OCI-LY3 (cell line): ENCODE results near the gene OSBPL9.

Experiments
- EZH2phosphoT487 ChIP-seq: fragments of 200-600 bp; shearing (Covaris generic); IDR thresholded peaks from 2 replicates; pipeline ENCODE4 v1.6.1; 2018; ENCODE audit warnings: antibody characterized with exemption, mixed run types, low read depth
- TF ChIP-seq, protein P1 (sequence below): fragments of 200-600, 300-600 bp; sonication (generic); IDR thresholded peaks from 2 replicates; pipeline ENCODE4 v1.5.1; 2014; ENCODE audit warnings: antibody characterized with exemption, low read length, low read depth

DNA sequence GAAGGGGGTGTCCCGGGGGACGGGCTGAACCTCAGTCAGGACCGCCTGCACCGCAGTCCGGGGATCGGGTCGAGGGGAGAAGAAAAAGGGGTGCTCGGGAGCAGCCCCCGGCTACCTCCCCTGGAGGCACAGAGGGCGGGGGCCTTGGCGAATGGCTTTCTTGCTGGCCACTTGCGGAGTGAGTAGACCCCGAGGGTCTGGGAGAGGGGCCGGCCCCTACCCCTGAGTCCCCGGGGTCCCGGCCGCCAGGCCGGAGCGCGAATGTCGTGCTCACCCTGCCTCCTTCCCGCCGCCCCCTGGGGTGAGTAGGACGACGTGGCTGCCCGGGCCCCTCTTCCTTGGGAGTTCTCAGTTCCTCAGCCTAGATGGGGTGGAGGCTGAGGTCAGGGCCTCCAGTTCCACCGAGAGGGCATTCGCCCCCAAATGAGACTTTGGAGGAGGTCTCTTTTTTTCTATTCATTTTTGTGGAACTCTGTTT is 113.0 kb downstream of the OSBPL9 start:
- TF ChIP-seq, protein P1, sequence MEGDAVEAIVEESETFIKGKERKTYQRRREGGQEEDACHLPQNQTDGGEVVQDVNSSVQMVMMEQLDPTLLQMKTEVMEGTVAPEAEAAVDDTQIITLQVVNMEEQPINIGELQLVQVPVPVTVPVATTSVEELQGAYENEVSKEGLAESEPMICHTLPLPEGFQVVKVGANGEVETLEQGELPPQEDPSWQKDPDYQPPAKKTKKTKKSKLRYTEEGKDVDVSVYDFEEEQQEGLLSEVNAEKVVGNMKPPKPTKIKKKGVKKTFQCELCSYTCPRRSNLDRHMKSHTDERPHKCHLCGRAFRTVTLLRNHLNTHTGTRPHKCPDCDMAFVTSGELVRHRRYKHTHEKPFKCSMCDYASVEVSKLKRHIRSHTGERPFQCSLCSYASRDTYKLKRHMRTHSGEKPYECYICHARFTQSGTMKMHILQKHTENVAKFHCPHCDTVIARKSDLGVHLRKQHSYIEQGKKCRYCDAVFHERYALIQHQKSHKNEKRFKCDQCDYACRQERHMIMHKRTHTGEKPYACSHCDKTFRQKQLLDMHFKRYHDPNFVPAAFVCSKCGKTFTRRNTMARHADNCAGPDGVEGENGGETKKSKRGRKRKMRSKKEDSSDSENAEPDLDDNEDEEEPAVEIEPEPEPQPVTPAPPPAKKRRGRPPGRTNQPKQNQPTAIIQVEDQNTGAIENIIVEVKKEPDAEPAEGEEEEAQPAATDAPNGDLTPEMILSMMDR, result no peak
- TF ChIP-seq EZH2phosphoT487, result no peak
